ENCODE results near the gene MRPL47.

MRPL47 gene

GRCh38 chr3:179580992-179581391 is 23.4 kb downstream of the MRPL47 start:
- TF ChIP-seq YY1 (IDR thresholded peaks at IDR 0.05; ENCODE audit: low read depth) (no peak), RAD21 (IDR thresholded peaks at IDR 0.05; ENCODE audit: low read depth) (no peak), TCF12 (IDR thresholded peaks at IDR 0.05; ENCODE audit: low read depth) (no peak), CEBPB (IDR thresholded peaks at IDR 0.05) (no peak), TEAD4 (IDR thresholded peaks at IDR 0.05) (no peak), ZBTB7A (IDR thresholded peaks at IDR 0.05; ENCODE audit: low read depth) (no peak), MAX (IDR thresholded peaks at IDR 0.05) (no peak), EGR1 (IDR thresholded peaks at IDR 0.05) (no peak), FOXM1 (IDR thresholded peaks at IDR 0.05; ENCODE audit: borderline replicate concordance, low read depth) (no peak), USF1 (IDR thresholded peaks at IDR 0.05) (no peak), CREB1 (IDR thresholded peaks at IDR 0.05; ENCODE audit: low read depth) (no peak), REST (IDR thresholded peaks at IDR 0.05; ENCODE audit: low read depth) (no peak), EP300 (IDR thresholded peaks at IDR 0.05; ENCODE audit: borderline replicate concordance) (no peak), TAF1 (IDR thresholded peaks at IDR 0.05; ENCODE audit: low read depth) (no peak), NFIC (IDR thresholded peaks at IDR 0.05) (no peak)

GRCh38 chr3:179565496-179565895 is 38.9 kb downstream of the MRPL47 start:
- TF ChIP-seq ZBTB7A (IDR thresholded peaks at IDR 0.05; ENCODE audit: low read depth): no peak
- TF ChIP-seq EP300 (IDR thresholded peaks at IDR 0.05; ENCODE audit: borderline replicate concordance): no peak
- TF ChIP-seq CEBPB (IDR thresholded peaks at IDR 0.05): no peak
- TF ChIP-seq REST (IDR thresholded peaks at IDR 0.05; ENCODE audit: low read depth): no peak
- no peak for TF ChIP-seq CREB1 (IDR thresholded peaks at IDR 0.05; ENCODE audit: low read depth)
- no peak for TF ChIP-seq FOXM1 (IDR thresholded peaks at IDR 0.05; ENCODE audit: borderline replicate concordance, low read depth)
- no peak for TF ChIP-seq TEAD4 (IDR thresholded peaks at IDR 0.05)
- TF ChIP-seq RAD21 (IDR thresholded peaks at IDR 0.05; ENCODE audit: low read depth): no peak
- no peak for TF ChIP-seq NFIC (IDR thresholded peaks at IDR 0.05)
- no peak for TF ChIP-seq USF1 (IDR thresholded peaks at IDR 0.05)
- no peak for TF ChIP-seq TAF1 (IDR thresholded peaks at IDR 0.05; ENCODE audit: low read depth)

- TF ChIP-seq ZBTB7A (IDR thresholded peaks at IDR 0.05; ENCODE audit: low read depth) (peak; percentile 69; the same call in 1 of the 2 replicates), CREB1 (IDR thresholded peaks at IDR 0.05; ENCODE audit: low read depth) (no peak), FOXM1 (IDR thresholded peaks at IDR 0.05; ENCODE audit: borderline replicate concordance, low read depth) (no peak), REST (IDR thresholded peaks at IDR 0.05; ENCODE audit: low read depth) (no peak), TAF1 (IDR thresholded peaks at IDR 0.05; ENCODE audit: low read depth) (no peak), EP300 (IDR thresholded peaks at IDR 0.05; ENCODE audit: borderline replicate concordance) (no peak), USF1 (IDR thresholded peaks at IDR 0.05) (no peak), NFIC (IDR thresholded peaks at IDR 0.05) (no peak), TEAD4 (IDR thresholded peaks at IDR 0.05) (no peak), MAX (IDR thresholded peaks at IDR 0.05) (peak; percentile 62; the same call in 1 of the 2 replicates)
These were observed 41.1 kb downstream of the MRPL47 start for GRCh38 chr3:179563271-179563783.

All from Ishikawa (cell line).